ENCODE results near the gene OSBPL10.
"Not testable (repeated sequence)": the region's sequence is repeated elsewhere in the genome, so short reads cannot be mapped to it uniquely, and the experiment has no call there.

OSBPL10 gene

GRCh38 chr3:31789429-31789828 is 191.6 kb downstream of the OSBPL10 start:
- Histone ChIP-seq H3K36me3 (ENCODE audit: insufficient read depth, low read length) (no peaks in the 10 kb centered on the region), H3F3A (ENCODE audit: low read depth) (no peaks in the 10 kb centered on the region), H3K79me2 (ENCODE audit: insufficient read depth, low read length) (no peaks in the 10 kb centered on the region), H3K4me3 (ENCODE audit: low read length, poor library complexity, severe bottlenecking) (no peak overlapping the region), H3K27me3 (ENCODE audit: insufficient read depth, low read length, poor library complexity, severe bottlenecking) (no peaks in the 10 kb centered on the region), H3K9me3 (ENCODE audit: insufficient read depth, low read depth, low read length) (no peaks in the 10 kb centered on the region), H3K9ac (ENCODE audit: low read depth, low read length, poor library complexity, severe bottlenecking) (no peak overlapping the region), H3K4me2 (ENCODE audit: low read depth, low read length, poor library complexity, severe bottlenecking) (no peak overlapping the region), H4K20me1 (ENCODE audit: insufficient read depth, low read length, poor library complexity, severe bottlenecking) (no peaks in the 10 kb centered on the region), H2AFZ (ENCODE audit: low read length) (no peak overlapping the region), H3K4me1 (ENCODE audit: insufficient read depth, low read length, poor library complexity, severe bottlenecking) (peaks cover 5% of the 10 kb centered on the region), H3K9me2 (replicated peaks; ENCODE audit: low read depth, low read length) (no peaks in the 10 kb centered on the region)
- TF ChIP-seq EZH2phosphoT487 (IDR thresholded peaks at IDR 0.05; ENCODE audit: borderline replicate concordance): no peak
- TF ChIP-seq CTCF (conservative IDR thresholded peaks at IDR 0.05; ENCODE audit: low read length): no peak

DNA sequence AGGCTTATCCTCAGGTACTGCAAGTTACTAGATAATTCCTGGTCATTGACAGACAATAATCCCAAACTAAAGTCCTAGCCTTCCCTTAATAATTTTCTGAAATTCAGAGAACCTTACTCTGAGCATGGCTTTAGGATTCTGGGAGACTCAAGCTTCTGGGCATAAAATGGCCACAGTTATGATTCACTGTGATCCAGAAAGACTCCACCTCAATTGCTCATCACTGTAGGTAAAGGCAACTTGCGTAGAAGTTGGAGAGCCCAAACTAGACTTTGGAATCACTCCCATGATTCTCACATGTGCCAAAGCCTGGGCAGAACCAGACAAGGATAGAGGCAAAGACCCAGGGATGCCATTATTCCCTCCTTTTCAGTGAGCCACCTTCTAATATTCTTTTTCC is 195.3 kb downstream of the OSBPL10 start:
- TF ChIP-seq CTCF (conservative IDR thresholded peaks at IDR 0.05; ENCODE audit: low read length) (no peak), EZH2phosphoT487 (IDR thresholded peaks at IDR 0.05; ENCODE audit: borderline replicate concordance) (no peak)
- H3K36me3 ChIP-seq (ENCODE audit: insufficient read depth, low read length): no peaks in the 10 kb centered on the region
- H3K79me2 ChIP-seq (ENCODE audit: insufficient read depth, low read length): no peaks in the 10 kb centered on the region
- no peak overlapping the region for H3K9ac ChIP-seq (ENCODE audit: low read depth, low read length, poor library complexity, severe bottlenecking)
- no peak overlapping the region for H2AFZ ChIP-seq (ENCODE audit: low read length)
- H3K4me1 ChIP-seq (ENCODE audit: insufficient read depth, low read length, poor library complexity, severe bottlenecking): no peaks in the 10 kb centered on the region
- no peak overlapping the region for H3K4me2 ChIP-seq (ENCODE audit: low read depth, low read length, poor library complexity, severe bottlenecking)
- no peaks in the 10 kb centered on the region for H3K9me3 ChIP-seq (ENCODE audit: insufficient read depth, low read depth, low read length)
- no peaks in the 10 kb centered on the region for H3F3A ChIP-seq (ENCODE audit: low read depth)
- no peak overlapping the region for H3K4me3 ChIP-seq (ENCODE audit: low read length, poor library complexity, severe bottlenecking)
- no peaks in the 10 kb centered on the region for H3K27me3 ChIP-seq (ENCODE audit: insufficient read depth, low read length, poor library complexity, severe bottlenecking)
- no peaks in the 10 kb centered on the region for H3K9me2 ChIP-seq (replicated peaks; ENCODE audit: low read depth, low read length)
- no peaks in the 10 kb centered on the region for H4K20me1 ChIP-seq (ENCODE audit: insufficient read depth, low read length, poor library complexity, severe bottlenecking)

DNA sequence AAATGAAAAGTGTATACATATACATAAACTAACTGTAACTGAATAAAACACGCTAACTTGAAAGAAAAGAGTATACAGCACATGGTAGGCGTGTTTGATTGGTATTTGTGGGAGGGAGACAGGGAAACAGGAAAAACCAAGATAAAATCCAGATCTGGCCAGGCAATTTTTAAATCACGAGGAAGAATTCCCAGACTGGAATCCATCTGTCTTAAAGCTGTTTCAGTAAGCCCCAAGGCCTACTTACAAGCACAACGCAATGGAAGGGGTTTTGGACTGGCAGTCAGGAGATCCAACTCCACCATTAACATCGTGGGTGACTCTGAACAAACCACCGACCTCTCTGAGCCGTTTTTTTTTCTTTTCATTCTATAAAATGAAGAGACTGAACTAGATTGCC is 195.8 kb downstream of the OSBPL10 start:
- no peaks in the 10 kb centered on the region for H4K20me1 ChIP-seq (ENCODE audit: insufficient read depth, low read length, poor library complexity, severe bottlenecking)
- no peaks in the 10 kb centered on the region for H3K79me2 ChIP-seq (ENCODE audit: insufficient read depth, low read length)

GRCh38 chr3:31783851-31784250 is 197.2 kb downstream of the OSBPL10 start:
- not testable (repeated sequence) for H3K9ac ChIP-seq (ENCODE audit: low read depth, low read length, poor library complexity, severe bottlenecking); H3K27me3 ChIP-seq (ENCODE audit: insufficient read depth, low read length, poor library complexity, severe bottlenecking); H3F3A ChIP-seq (ENCODE audit: low read depth); H3K36me3 ChIP-seq (ENCODE audit: insufficient read depth, low read length); H3K79me2 ChIP-seq (ENCODE audit: insufficient read depth, low read length); H3K4me1 ChIP-seq (ENCODE audit: insufficient read depth, low read length, poor library complexity, severe bottlenecking); H2AFZ ChIP-seq (ENCODE audit: low read length); H3K4me3 ChIP-seq (ENCODE audit: low read length, poor library complexity, severe bottlenecking); H3K4me2 ChIP-seq (ENCODE audit: low read depth, low read length, poor library complexity, severe bottlenecking); H4K20me1 ChIP-seq (ENCODE audit: insufficient read depth, low read length, poor library complexity, severe bottlenecking); H3K9me2 ChIP-seq (replicated peaks; ENCODE audit: low read depth, low read length); H3K9me3 ChIP-seq (ENCODE audit: insufficient read depth, low read depth, low read length)

More for the DNA sequence above, 195.8 kb downstream of the OSBPL10 start:
- no peaks in the 10 kb centered on the region for H3K9me3 ChIP-seq (ENCODE audit: insufficient read depth, low read depth, low read length)
- H3K4me3 ChIP-seq (ENCODE audit: low read length, poor library complexity, severe bottlenecking): no peak overlapping the region
- no peaks in the 10 kb centered on the region for H3K27me3 ChIP-seq (ENCODE audit: insufficient read depth, low read length, poor library complexity, severe bottlenecking)
- H3K4me1 ChIP-seq (ENCODE audit: insufficient read depth, low read length, poor library complexity, severe bottlenecking): no peaks in the 10 kb centered on the region
- TF ChIP-seq EZH2phosphoT487 (IDR thresholded peaks at IDR 0.05; ENCODE audit: borderline replicate concordance): no peak
- TF ChIP-seq CTCF (conservative IDR thresholded peaks at IDR 0.05; ENCODE audit: low read length): no peak
- no peak overlapping the region for H2AFZ ChIP-seq (ENCODE audit: low read length)
- H3K9me2 ChIP-seq (replicated peaks; ENCODE audit: low read depth, low read length): no peaks in the 10 kb centered on the region
- H3F3A ChIP-seq (ENCODE audit: low read depth): no peaks in the 10 kb centered on the region
- no peaks in the 10 kb centered on the region for H3K36me3 ChIP-seq (ENCODE audit: insufficient read depth, low read length)
- no peak overlapping the region for H3K9ac ChIP-seq (ENCODE audit: low read depth, low read length, poor library complexity, severe bottlenecking)
- H3K4me2 ChIP-seq (ENCODE audit: low read depth, low read length, poor library complexity, severe bottlenecking): no peak overlapping the region

- H3K4me3 ChIP-seq (ENCODE audit: low read length, poor library complexity, severe bottlenecking); H3F3A ChIP-seq (ENCODE audit: low read depth); H3K27me3 ChIP-seq (ENCODE audit: insufficient read depth, low read length, poor library complexity, severe bottlenecking); H3K9me2 ChIP-seq (replicated peaks; ENCODE audit: low read depth, low read length); H3K36me3 ChIP-seq (ENCODE audit: insufficient read depth, low read length); H2AFZ ChIP-seq (ENCODE audit: low read length); H4K20me1 ChIP-seq (ENCODE audit: insufficient read depth, low read length, poor library complexity, severe bottlenecking); H3K79me2 ChIP-seq (ENCODE audit: insufficient read depth, low read length); H3K9ac ChIP-seq (ENCODE audit: low read depth, low read length, poor library complexity, severe bottlenecking); H3K9me3 ChIP-seq (ENCODE audit: insufficient read depth, low read depth, low read length); H3K4me1 ChIP-seq (ENCODE audit: insufficient read depth, low read length, poor library complexity, severe bottlenecking); H3K4me2 ChIP-seq (ENCODE audit: low read depth, low read length, poor library complexity, severe bottlenecking): not testable (repeated sequence)
Measured at GRCh38 chr3:31782306-31782705, 198.8 kb downstream of the OSBPL10 start.

Data from Loucy (cell line).